DOHH2 (cell line): ENCODE measurements around the gene GOT1.

ENCODE experiments used
- H3F3A ChIP-seq: fragments of 200-600 bp; sonication (generic), shearing (Covaris generic); 2 replicates; pipeline ENCODE4 v1.6.0; 2016; ENCODE audit warnings: antibody characterized with exemption, mild to moderate bottlenecking; ENCODE audit not compliant: control insufficient read depth, insufficient read depth
- H3K27ac ChIP-seq: fragments of 200-600 bp; sonication (generic); 2 replicates; pipeline ENCODE4 v1.5.1; 2014; ENCODE audit warnings: low read depth, mild to moderate bottlenecking, low read length, moderate library complexity
- H3K27me3 ChIP-seq: fragments of 200-600 bp; sonication (generic); 2 replicates; pipeline ENCODE4 v1.6.1; 2014; ENCODE audit warnings: mild to moderate bottlenecking, low read length, mixed read lengths; ENCODE audit not compliant: control insufficient read depth
- H3K36me3 ChIP-seq: fragments of 200-600 bp; sonication (generic); 2 replicates; pipeline ENCODE4 v1.6.1; 2014; ENCODE audit warnings: mild to moderate bottlenecking, low read length, moderate library complexity, mixed read lengths; ENCODE audit not compliant: control insufficient read depth
- H3K4me1 ChIP-seq: fragments of 200-600 bp; sonication (generic); 2 replicates; pipeline ENCODE4 v1.6.1; 2014; ENCODE audit warnings: mild to moderate bottlenecking, low read length, mixed read lengths; ENCODE audit not compliant: control insufficient read depth
- H3K4me2 ChIP-seq: fragments of 200-600 bp; sonication (generic); 2 replicates; pipeline ENCODE4 v1.6.0; 2014; ENCODE audit warnings: mild to moderate bottlenecking, low read length, moderate library complexity
- H3K4me3 ChIP-seq: fragments of 200-600 bp; sonication (generic); 2 replicates; pipeline ENCODE4 v1.5.1; 2014; ENCODE audit warnings: mild to moderate bottlenecking, low read length, mixed read lengths
- H3K79me2 ChIP-seq: fragments of 200-600 bp; sonication (generic); 2 replicates; pipeline ENCODE4 v1.6.1; 2014; ENCODE audit warnings: mild to moderate bottlenecking, low read length, mixed read lengths; ENCODE audit not compliant: control insufficient read depth
- H3K9me2 ChIP-seq: fragments of 200-600 bp; sonication (generic); replicated peaks from 2 replicates; pipeline ENCODE4 v1.6.1; 2014; ENCODE audit warnings: mild to moderate bottlenecking, low read length, mixed read lengths; ENCODE audit not compliant: control insufficient read depth
- H3K9me3 ChIP-seq: fragments of 200-600 bp; sonication (generic); 2 replicates; pipeline ENCODE4 v1.6.1; 2014; ENCODE audit warnings: antibody characterized with exemption, low read length, mixed read lengths; ENCODE audit not compliant: control insufficient read depth, insufficient read depth
- H4K20me1 ChIP-seq: fragments of 200-600 bp; sonication (generic); 2 replicates; pipeline ENCODE4 v1.6.0; 2014; ENCODE audit warnings: low read depth, mild to moderate bottlenecking, antibody characterized with exemption, low read length, moderate library complexity; ENCODE audit not compliant: control insufficient read depth, insufficient read depth
- CTCF ChIP-seq: fragments of 200-600 bp; sonication (generic); IDR thresholded peaks from one replicate; pipeline ENCODE4 v1.5.1; 2014; ENCODE audit warnings: antibody characterized with exemption, mild to moderate bottlenecking, low read depth, low read length; ENCODE audit not compliant: poor library complexity, severe bottlenecking
- EZH2phosphoT487 ChIP-seq: fragments of 200-600 bp; sonication (generic); IDR thresholded peaks from 2 replicates; pipeline ENCODE4 v1.6.1; 2017; ENCODE audit warnings: borderline replicate concordance, mild to moderate bottlenecking, antibody characterized with exemption, low read length, moderate library complexity, mixed read lengths

The GOT1 gene

GRCh38 chr10:99466632-99467223 lies 36.3 kb upstream of the GOT1 start:
- Histone ChIP-seq H3K79me2 (no peaks in the 10 kb centered on the region), H3K4me3 (no peak overlapping the region), H3K4me1 (no peaks in the 10 kb centered on the region), H3K36me3 (no peaks in the 10 kb centered on the region), H4K20me1 (no peaks in the 10 kb centered on the region), H3K27me3 (peaks cover 7% of the 10 kb centered on the region), H3K4me2 (no peak overlapping the region), H3K9me3 (no peaks in the 10 kb centered on the region), H3K27ac (no peak overlapping the region), H3F3A (no peaks in the 10 kb centered on the region), H3K9me2 (no peaks in the 10 kb centered on the region)
- TF ChIP-seq EZH2phosphoT487 = no peak
- TF ChIP-seq CTCF = no peak

GRCh38 chr10:99461230-99461629 lies 30.8 kb upstream of the GOT1 start:
- Histone ChIP-seq H3F3A (no peaks in the 10 kb centered on the region), H3K4me1 (no peaks in the 10 kb centered on the region), H3K9me3 (no peaks in the 10 kb centered on the region), H3K27ac (no peak overlapping the region), H3K4me3 (no peak overlapping the region), H3K4me2 (no peak overlapping the region), H3K9me2 (no peaks in the 10 kb centered on the region), H4K20me1 (no peaks in the 10 kb centered on the region), H3K36me3 (no peaks in the 10 kb centered on the region), H3K79me2 (no peaks in the 10 kb centered on the region), H3K27me3 (no peaks in the 10 kb centered on the region)
- TF ChIP-seq EZH2phosphoT487 = no peak
- TF ChIP-seq CTCF = no peak

GRCh38 chr10:99460070-99460469 lies 29.6 kb upstream of the GOT1 start:
- no peak overlapping the region for H3K4me2 ChIP-seq
- H3K27me3 ChIP-seq = no peaks in the 10 kb centered on the region
- H3K9me2 ChIP-seq = no peaks in the 10 kb centered on the region
- no peaks in the 10 kb centered on the region for H3K79me2 ChIP-seq
- no peaks in the 10 kb centered on the region for H4K20me1 ChIP-seq
- no peak overlapping the region for H3K4me3 ChIP-seq
- no peaks in the 10 kb centered on the region for H3K4me1 ChIP-seq
- no peak overlapping the region for H3K27ac ChIP-seq
- TF ChIP-seq CTCF (no peak), EZH2phosphoT487 (no peak)
- H3K9me3 ChIP-seq = no peaks in the 10 kb centered on the region
- H3K36me3 ChIP-seq = no peaks in the 10 kb centered on the region
- no peaks in the 10 kb centered on the region for H3F3A ChIP-seq

GRCh38 chr10:99459217-99459616 lies 28.8 kb upstream of the GOT1 start:
- Histone ChIP-seq H3K4me3 (no peak overlapping the region), H3K36me3 (no peaks in the 10 kb centered on the region), H4K20me1 (no peaks in the 10 kb centered on the region), H3K27ac (no peak overlapping the region), H3K4me1 (no peaks in the 10 kb centered on the region), H3K9me3 (no peaks in the 10 kb centered on the region), H3K79me2 (no peaks in the 10 kb centered on the region), H3K9me2 (no peaks in the 10 kb centered on the region), H3K4me2 (no peak overlapping the region), H3K27me3 (peaks cover 4% of the 10 kb centered on the region; the same call in 1 of the 2 replicates), H3F3A (no peaks in the 10 kb centered on the region)
- TF ChIP-seq EZH2phosphoT487 (no peak), CTCF (no peak)
